ENCODE measurements around the gene UCMA. TPM values are rescaled to one million over a fixed set of nuclear protein-coding genes. Genes with fewer than 3 reads are reported as not detected.

The UCMA gene
- total and polyA plus RNA-seq, 2 experiments from 2014 or later: not detected

DNA sequence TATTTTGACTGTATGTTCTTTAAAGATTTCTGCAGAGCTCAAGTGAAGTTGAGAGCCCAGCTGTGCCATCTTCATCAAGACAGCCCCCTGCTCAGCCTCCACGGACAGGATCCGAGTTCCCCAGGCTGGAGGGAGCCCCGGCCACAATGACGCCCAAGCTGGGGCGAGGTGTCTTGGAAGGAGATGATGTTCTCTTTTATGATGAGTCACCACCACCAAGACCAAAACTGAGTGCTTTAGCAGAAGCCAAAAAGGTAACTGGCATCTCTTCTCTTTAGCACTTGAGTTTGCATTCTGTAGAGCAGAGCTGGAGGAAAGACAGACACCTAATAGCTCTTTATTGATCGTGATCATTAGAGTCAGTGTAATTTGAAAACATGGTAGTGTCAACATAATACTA lies 39.2 kb downstream of the UCMA start:
- Histone ChIP-seq H3K27me3 (no peaks in the 10 kb centered on the region), H3K4me1 (ENCODE audit: low read depth) (no peaks in the 10 kb centered on the region), H3K4me3 (no peak overlapping the region), H3K27ac (no peak overlapping the region), H3K36me3 (no peaks in the 10 kb centered on the region), H3K9me3 (ENCODE audit: low read depth) (no peaks in the 10 kb centered on the region)
- TF ChIP-seq, protein P1, sequence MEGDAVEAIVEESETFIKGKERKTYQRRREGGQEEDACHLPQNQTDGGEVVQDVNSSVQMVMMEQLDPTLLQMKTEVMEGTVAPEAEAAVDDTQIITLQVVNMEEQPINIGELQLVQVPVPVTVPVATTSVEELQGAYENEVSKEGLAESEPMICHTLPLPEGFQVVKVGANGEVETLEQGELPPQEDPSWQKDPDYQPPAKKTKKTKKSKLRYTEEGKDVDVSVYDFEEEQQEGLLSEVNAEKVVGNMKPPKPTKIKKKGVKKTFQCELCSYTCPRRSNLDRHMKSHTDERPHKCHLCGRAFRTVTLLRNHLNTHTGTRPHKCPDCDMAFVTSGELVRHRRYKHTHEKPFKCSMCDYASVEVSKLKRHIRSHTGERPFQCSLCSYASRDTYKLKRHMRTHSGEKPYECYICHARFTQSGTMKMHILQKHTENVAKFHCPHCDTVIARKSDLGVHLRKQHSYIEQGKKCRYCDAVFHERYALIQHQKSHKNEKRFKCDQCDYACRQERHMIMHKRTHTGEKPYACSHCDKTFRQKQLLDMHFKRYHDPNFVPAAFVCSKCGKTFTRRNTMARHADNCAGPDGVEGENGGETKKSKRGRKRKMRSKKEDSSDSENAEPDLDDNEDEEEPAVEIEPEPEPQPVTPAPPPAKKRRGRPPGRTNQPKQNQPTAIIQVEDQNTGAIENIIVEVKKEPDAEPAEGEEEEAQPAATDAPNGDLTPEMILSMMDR (IDR thresholded peaks at IDR 0.05; ENCODE audit: low read depth, low read length): no peak
- DNase-seq (ENCODE audit: low read depth in 1 of 2, low spot score in 1 of 2): no peak

DNA sequence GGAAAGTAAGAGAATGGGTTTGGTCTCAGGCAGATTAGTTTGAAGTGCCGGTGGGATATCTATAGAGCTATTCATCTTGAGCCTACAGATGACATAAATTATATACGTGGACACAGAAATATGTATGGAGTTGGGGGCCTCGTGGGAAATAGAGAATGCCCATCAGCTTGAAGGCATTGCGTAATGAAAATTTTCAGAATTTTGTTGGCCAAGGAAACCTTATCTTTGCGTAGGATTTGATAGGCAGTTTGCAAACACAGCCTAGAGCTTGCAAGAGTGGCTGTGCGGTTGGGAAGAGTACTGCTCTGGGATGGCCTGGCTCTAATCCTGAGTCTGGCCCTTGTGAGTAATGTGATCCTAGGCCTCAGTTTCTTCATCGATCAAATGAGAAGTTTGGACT lies 40.5 kb downstream of the UCMA start:
- DNase-seq (ENCODE audit: low read depth in 1 of 2, low spot score in 1 of 2): peak in 1 of 2 donors; percentile 71
- H3K9me3 ChIP-seq (ENCODE audit: low read depth): no peaks in the 10 kb centered on the region
- H3K27ac ChIP-seq: no peak overlapping the region
- H3K4me1 ChIP-seq (ENCODE audit: low read depth): no peaks in the 10 kb centered on the region
- H3K36me3 ChIP-seq: no peaks in the 10 kb centered on the region
- TF ChIP-seq, protein P1 (IDR thresholded peaks at IDR 0.05; ENCODE audit: low read depth, low read length): no peak
- no peak overlapping the region for H3K4me3 ChIP-seq
- H3K27me3 ChIP-seq: no peaks in the 10 kb centered on the region

DNA sequence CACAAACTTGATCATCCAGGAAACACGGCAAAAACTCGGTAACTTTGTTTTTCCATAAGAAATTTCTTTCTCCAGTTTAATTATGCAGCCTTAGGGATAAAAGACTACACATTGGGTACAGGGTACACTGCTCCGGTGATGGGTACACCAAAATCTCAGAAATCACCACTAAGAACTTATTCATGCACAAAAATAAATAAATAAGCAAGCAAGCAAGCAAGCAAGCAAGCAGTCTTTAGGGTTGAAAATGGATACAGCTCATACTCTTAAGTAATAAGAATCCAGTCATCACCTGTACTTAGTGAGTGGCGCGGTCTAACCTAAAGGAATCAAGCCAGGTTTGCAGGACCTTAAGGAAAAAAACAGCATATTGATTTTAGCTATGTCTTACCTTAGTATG lies 42.8 kb downstream of the UCMA start:
- no peaks in the 10 kb centered on the region for H3K4me1 ChIP-seq (ENCODE audit: low read depth)
- TF ChIP-seq, protein P1 (IDR thresholded peaks at IDR 0.05; ENCODE audit: low read depth, low read length): no peak
- no peaks in the 10 kb centered on the region for H3K9me3 ChIP-seq (ENCODE audit: low read depth)
- H3K27ac ChIP-seq: no peak overlapping the region
- H3K27me3 ChIP-seq: no peaks in the 10 kb centered on the region
- no peak overlapping the region for H3K4me3 ChIP-seq
- no peaks in the 10 kb centered on the region for H3K36me3 ChIP-seq
- no peak for DNase-seq (ENCODE audit: low read depth in 1 of 2, low spot score in 1 of 2)

DNA sequence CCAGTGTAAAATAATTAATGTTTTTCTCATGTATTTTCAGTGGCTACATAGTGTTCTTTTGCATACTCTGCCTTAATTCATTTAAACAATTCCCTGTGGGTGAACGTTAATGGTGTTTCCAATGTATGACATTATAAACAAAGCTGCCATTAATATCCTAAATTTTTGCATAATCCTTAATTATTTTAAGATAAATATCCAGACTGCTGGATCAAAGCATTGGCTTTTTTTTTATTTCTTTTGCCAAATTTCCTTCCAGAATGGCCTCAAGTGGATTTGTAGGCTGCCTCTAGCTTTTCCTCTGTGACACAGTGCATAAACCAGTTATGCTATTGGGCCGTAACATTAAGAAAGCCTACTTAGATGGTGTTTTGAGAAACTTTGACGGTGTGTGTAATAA lies 43.4 kb downstream of the UCMA start:
- H3K27ac ChIP-seq: no peak overlapping the region
- no peak overlapping the region for H3K4me3 ChIP-seq
- DNase-seq (ENCODE audit: low read depth in 1 of 2, low spot score in 1 of 2): no peak
- TF ChIP-seq, protein P1 (IDR thresholded peaks at IDR 0.05; ENCODE audit: low read depth, low read length): no peak
- H3K27me3 ChIP-seq: no peaks in the 10 kb centered on the region
- H3K4me1 ChIP-seq (ENCODE audit: low read depth): no peaks in the 10 kb centered on the region
- no peaks in the 10 kb centered on the region for H3K9me3 ChIP-seq (ENCODE audit: low read depth)
- peaks cover 4% of the 10 kb centered on the region for H3K36me3 ChIP-seq

DNA sequence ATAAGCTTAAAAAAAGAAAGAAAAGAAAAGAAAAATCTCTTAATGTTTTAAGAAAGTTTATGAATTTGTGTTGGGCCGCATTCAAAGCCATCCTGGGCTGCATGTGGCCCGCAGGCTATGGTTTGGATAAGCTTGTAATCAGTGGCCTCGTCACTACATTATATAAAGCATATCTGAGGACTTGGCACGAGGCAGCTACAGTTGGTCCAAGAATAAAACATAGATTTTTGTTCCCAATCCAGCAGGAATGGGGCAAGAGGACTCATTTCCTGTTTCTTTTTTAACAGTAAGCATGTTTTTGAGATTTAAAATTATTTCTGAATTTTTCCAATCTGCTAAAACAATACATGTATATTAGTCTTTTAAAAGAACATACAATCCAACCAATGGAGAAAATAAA lies 44.2 kb downstream of the UCMA start:
- Histone ChIP-seq H3K4me1 (ENCODE audit: low read depth) (no peaks in the 10 kb centered on the region), H3K36me3 (peaks cover 4% of the 10 kb centered on the region), H3K27ac (no peak overlapping the region), H3K9me3 (ENCODE audit: low read depth) (no peaks in the 10 kb centered on the region), H3K4me3 (no peak overlapping the region), H3K27me3 (no peaks in the 10 kb centered on the region)
- TF ChIP-seq, protein P1 (IDR thresholded peaks at IDR 0.05; ENCODE audit: low read depth, low read length): no peak
- peak in 1 of 2 donors; percentile 69 for DNase-seq (ENCODE audit: low read depth in 1 of 2, low spot score in 1 of 2)

DNA sequence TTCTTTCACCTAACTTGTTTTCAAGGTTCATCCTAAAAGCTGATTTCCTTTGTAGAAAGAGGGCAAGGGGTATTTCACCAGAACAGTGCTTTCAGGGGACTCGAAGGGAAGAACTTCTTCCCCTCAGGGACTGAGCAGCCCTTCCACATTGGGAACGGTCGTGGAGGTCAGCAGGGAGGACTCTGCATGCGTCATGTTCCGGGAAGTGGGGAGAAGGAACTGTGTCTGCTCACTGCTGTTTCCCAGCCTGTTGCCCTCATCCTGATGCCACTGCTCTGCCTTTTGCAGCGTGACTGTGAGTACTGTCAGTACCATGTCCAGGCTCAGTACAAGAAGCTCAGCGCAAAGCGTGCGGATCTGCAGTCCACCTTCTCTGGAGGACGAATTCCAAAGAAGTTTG lies 45.6 kb downstream of the UCMA start:
- Histone ChIP-seq H3K4me3 (no peak overlapping the region), H3K27ac (no peak overlapping the region), H3K36me3 (peaks cover 4% of the 10 kb centered on the region), H3K4me1 (ENCODE audit: low read depth) (no peaks in the 10 kb centered on the region), H3K27me3 (no peaks in the 10 kb centered on the region), H3K9me3 (ENCODE audit: low read depth) (no peaks in the 10 kb centered on the region)
- TF ChIP-seq, protein P1 (IDR thresholded peaks at IDR 0.05; ENCODE audit: low read depth, low read length): no peak
- DNase-seq (ENCODE audit: low read depth in 1 of 2, low spot score in 1 of 2): no peak
